Right lobe of liver (tissue), 4 donors: ENCODE measurements around the gene MT1E.

Experiments
- CTCF ChIP-seq, 4 donors: fragments of 200-600 bp in 3 of 4; fragments of 450-650 bp in 1 of 4; IDR thresholded peaks; one replicate each; pipeline versions ENCODE4 v1.5.1 to v1.8.0; 2016 to 2022; ENCODE audit warnings: antibody characterized with exemption in 4 of 4, mild to moderate bottlenecking in 2 of 4
- POLR2A ChIP-seq: fragments of 450-650 bp; IDR thresholded peaks from one replicate; pipeline ENCODE4 v1.6.1; 2017; ENCODE audit warnings: antibody characterized with exemption, mild to moderate bottlenecking
- donor health status: DM: no; HTN: no; CAD: no.
- donor health status: DM: no; HTN: no; CAD: no.
- donor health status: DM: no; HTN: yes; CAD: no.

GRCh38 chr16:56658327-56658875 lies 32.8 kb downstream of the MT1E start:
- no peak for TF ChIP-seq CTCF (IDR thresholded peaks at IDR 0.05)
- TF ChIP-seq POLR2A: no peak
